A549 (cell line): ENCODE measurements around the gene SYNPR.

ENCODE experiments used
- CHD4 ChIP-seq: fragments of 200-600 bp; sonication (generic); IDR thresholded peaks from 2 replicates; pipeline ENCODE4 v1.6.1; 2016; ENCODE audit warnings: antibody characterized with exemption, mild to moderate bottlenecking, borderline replicate concordance
- HDAC2 ChIP-seq: fragments of 200-600 bp; sonication (generic); IDR thresholded peaks from 2 replicates; pipeline ENCODE4 v1.6.1; 2016
- HOXB13 ChIP-seq: fragments of 250-450 bp; sonication (Bioruptor Pico); IDR thresholded peaks from 2 replicates; pipeline ENCODE4 v1.5.0; 2020; ENCODE audit warnings: low read depth, mild to moderate bottlenecking, moderate library complexity
- JUN ChIP-seq, 2 experiments: fragments of >200 bp; sonication (Bioruptor Twin); formaldehyde crosslinking; IDR thresholded peaks; 2 replicates in 1 of 2; 3 replicates in 1 of 2; pipeline ENCODE4 v1.6.1; 2016 to 2017
- MYC ChIP-seq: IDR thresholded peaks from 2 replicates; pipeline ENCODE4 v1.6.1; 2012; ENCODE audit warnings: mild to moderate bottlenecking, inconsistent platforms, low read length, improper control_type of control experiment, borderline replicate concordance
- RCOR1 ChIP-seq: fragments of 150-350 bp; IDR thresholded peaks from 2 replicates; pipeline ENCODE4 v1.6.1; 2014; ENCODE audit warnings: antibody characterized with exemption, low read length, low read depth
- RFX5 ChIP-seq: fragments of 450-650 bp; IDR thresholded peaks from 2 replicates; pipeline ENCODE4 v1.7.1; 2014; ENCODE audit warnings: antibody characterized with exemption, mild to moderate bottlenecking, moderate library complexity
- TF ChIP-seq, protein P1 (sequence below): fragments of >200 bp; sonication (Bioruptor Twin); formaldehyde crosslinking; IDR thresholded peaks from 3 replicates; pipeline ENCODE4 v1.5.1; 2016
- TF ChIP-seq, protein P2 (sequence below): fragments of 200-600 bp; sonication (generic); IDR thresholded peaks from 2 replicates; pipeline ENCODE4 v1.6.1; 2016; ENCODE audit warnings: antibody characterized with exemption, mild to moderate bottlenecking, moderate library complexity
- TF ChIP-seq, protein P3 (sequence below): fragments of 450-650 bp; IDR thresholded peaks from 2 replicates; pipeline ENCODE4 v1.6.1; 2014; ENCODE audit warnings: antibody characterized with exemption
- TF ChIP-seq, protein P4 (sequence below): IDR thresholded peaks from 2 replicates; pipeline ENCODE4 v1.6.1; 2012
- TF ChIP-seq, protein P5 (sequence below): fragments of 250-450 bp; sonication (Bioruptor Pico); IDR thresholded peaks from 2 replicates; pipeline ENCODE4 v1.5.0; 2021; ENCODE audit warnings: mild to moderate bottlenecking, moderate library complexity, borderline replicate concordance

DNA sequence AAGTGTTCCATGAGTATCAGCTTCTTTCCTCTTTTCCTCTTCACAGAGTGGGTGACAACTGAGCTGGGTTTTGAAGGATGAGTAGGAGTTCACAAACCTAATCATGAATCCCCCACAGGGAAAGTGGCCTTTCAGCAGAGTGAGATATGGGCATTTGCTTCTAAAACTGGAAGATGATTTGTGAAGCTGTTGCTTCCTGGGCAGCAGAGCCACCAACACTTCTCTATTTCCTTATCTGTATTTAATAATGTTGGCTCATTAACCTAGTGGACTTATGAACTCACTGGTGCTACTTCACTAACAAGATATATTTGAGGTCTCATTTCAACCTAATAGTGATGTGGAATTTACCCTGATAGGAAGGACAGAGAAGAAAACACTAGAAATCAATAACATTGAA, 152.8 kb downstream of the SYNPR start:
- TF ChIP-seq, protein P1, sequence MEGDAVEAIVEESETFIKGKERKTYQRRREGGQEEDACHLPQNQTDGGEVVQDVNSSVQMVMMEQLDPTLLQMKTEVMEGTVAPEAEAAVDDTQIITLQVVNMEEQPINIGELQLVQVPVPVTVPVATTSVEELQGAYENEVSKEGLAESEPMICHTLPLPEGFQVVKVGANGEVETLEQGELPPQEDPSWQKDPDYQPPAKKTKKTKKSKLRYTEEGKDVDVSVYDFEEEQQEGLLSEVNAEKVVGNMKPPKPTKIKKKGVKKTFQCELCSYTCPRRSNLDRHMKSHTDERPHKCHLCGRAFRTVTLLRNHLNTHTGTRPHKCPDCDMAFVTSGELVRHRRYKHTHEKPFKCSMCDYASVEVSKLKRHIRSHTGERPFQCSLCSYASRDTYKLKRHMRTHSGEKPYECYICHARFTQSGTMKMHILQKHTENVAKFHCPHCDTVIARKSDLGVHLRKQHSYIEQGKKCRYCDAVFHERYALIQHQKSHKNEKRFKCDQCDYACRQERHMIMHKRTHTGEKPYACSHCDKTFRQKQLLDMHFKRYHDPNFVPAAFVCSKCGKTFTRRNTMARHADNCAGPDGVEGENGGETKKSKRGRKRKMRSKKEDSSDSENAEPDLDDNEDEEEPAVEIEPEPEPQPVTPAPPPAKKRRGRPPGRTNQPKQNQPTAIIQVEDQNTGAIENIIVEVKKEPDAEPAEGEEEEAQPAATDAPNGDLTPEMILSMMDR = no peak
- TF ChIP-seq, protein P2, sequence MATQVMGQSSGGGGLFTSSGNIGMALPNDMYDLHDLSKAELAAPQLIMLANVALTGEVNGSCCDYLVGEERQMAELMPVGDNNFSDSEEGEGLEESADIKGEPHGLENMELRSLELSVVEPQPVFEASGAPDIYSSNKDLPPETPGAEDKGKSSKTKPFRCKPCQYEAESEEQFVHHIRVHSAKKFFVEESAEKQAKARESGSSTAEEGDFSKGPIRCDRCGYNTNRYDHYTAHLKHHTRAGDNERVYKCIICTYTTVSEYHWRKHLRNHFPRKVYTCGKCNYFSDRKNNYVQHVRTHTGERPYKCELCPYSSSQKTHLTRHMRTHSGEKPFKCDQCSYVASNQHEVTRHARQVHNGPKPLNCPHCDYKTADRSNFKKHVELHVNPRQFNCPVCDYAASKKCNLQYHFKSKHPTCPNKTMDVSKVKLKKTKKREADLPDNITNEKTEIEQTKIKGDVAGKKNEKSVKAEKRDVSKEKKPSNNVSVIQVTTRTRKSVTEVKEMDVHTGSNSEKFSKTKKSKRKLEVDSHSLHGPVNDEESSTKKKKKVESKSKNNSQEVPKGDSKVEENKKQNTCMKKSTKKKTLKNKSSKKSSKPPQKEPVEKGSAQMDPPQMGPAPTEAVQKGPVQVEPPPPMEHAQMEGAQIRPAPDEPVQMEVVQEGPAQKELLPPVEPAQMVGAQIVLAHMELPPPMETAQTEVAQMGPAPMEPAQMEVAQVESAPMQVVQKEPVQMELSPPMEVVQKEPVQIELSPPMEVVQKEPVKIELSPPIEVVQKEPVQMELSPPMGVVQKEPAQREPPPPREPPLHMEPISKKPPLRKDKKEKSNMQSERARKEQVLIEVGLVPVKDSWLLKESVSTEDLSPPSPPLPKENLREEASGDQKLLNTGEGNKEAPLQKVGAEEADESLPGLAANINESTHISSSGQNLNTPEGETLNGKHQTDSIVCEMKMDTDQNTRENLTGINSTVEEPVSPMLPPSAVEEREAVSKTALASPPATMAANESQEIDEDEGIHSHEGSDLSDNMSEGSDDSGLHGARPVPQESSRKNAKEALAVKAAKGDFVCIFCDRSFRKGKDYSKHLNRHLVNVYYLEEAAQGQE = no peak
- TF ChIP-seq, protein P3, sequence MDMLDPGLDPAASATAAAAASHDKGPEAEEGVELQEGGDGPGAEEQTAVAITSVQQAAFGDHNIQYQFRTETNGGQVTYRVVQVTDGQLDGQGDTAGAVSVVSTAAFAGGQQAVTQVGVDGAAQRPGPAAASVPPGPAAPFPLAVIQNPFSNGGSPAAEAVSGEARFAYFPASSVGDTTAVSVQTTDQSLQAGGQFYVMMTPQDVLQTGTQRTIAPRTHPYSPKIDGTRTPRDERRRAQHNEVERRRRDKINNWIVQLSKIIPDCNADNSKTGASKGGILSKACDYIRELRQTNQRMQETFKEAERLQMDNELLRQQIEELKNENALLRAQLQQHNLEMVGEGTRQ = no peak
- TF ChIP-seq RFX5 (no peak), MYC (no peak), CHD4 (no peak), RCOR1 (no peak), JUN (IDR thresholded peaks at IDR 0.05) (no peak), HOXB13 (no peak), HDAC2 (no peak)
- TF ChIP-seq, protein P4, sequence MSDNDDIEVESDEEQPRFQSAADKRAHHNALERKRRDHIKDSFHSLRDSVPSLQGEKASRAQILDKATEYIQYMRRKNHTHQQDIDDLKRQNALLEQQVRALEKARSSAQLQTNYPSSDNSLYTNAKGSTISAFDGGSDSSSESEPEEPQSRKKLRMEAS = no peak
- TF ChIP-seq, protein P5, sequence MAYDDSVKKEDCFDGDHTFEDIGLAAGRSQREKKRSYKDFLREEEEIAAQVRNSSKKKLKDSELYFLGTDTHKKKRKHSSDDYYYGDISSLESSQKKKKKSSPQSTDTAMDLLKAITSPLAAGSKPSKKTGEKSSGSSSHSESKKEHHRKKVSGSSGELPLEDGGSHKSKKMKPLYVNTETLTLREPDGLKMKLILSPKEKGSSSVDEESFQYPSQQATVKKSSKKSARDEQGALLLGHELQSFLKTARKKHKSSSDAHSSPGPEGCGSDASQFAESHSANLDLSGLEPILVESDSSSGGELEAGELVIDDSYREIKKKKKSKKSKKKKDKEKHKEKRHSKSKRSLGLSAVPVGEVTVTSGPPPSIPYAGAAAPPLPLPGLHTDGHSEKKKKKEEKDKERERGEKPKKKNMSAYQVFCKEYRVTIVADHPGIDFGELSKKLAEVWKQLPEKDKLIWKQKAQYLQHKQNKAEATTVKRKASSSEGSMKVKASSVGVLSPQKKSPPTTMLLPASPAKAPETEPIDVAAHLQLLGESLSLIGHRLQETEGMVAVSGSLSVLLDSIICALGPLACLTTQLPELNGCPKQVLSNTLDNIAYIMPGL (CRISPR knock-in tag) = no peak
